ENCODE measurements around the gene NCAPD3. TPM values are rescaled to one million over a fixed set of nuclear protein-coding genes. Genes with fewer than 3 reads are reported as not detected.
A peak's percentile ranks its signal among the peaks of the same experiment; 100 is the strongest.

NCAPD3 gene
- total RNA-seq, 1 experiment from 2014 or later, result 13.4 TPM

DNA sequence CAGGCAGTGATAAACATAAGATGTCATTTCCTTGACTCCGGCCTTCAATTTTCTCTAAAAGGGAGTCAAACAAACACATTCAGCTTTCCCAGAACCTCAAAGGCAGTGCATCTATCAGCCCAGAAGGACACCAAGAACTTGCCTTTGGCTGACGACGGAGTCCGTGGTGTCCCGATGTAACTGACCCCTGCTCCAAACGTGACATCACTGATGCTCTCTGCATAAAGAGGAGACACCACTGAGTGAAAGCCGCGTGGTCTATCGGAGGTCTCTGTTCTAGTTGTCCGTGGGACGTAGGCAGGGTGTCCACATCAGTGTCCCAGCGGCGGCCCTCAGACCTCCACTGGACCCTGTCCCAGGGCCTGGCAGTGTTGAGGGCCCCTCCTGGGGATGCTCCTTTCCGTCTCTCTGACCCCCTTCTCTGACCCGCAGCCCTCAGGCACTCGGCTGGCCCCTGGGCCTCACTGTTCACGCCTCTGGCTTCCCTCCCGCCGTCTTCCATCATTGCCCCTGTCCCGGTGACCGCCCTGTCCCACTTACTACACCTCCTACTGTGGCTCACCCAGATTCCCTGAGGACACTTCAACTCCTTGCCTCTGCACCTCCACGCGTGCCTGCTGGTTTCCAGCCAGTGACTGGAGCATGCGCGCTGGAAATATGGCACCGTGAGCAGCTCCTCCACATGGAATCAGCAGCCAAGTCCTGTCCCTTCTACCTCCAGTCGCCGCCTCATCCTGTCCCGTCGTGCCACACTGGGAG, 70.4 kb downstream of the NCAPD3 start:
- in situ Hi-C loops (cut with HindIII; ENCODE audit: low pct_unique_long_range_greater_than_20kb, low sequenced_read_pairs), result no loop called here
- no peak for DNase-seq (ENCODE audit: low read depth, low spot score)

DNA sequence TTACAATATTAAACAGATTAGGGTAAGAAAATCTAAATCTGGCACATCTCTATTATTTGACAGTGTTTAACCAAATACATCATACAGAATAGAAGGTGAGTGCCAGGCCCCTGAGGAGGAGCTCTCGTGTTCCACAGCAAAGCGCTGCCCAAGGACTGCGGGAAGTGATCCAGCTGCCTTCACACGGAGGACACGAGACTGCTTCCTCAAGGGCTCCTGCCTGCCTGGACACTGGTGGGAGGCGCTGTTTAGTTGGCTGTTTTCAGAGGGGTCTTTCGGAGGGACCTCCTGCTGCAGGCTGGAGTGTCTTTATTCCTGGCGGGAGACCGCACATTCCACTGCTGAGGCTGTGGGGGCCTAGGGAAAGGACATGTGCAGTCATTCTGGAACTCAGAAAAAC, 71.1 kb downstream of the NCAPD3 start:
- in situ Hi-C loops (cut with HindIII; ENCODE audit: low pct_unique_long_range_greater_than_20kb, low sequenced_read_pairs), result no loop called here
- no peak for DNase-seq (ENCODE audit: low read depth, low spot score)

DNA sequence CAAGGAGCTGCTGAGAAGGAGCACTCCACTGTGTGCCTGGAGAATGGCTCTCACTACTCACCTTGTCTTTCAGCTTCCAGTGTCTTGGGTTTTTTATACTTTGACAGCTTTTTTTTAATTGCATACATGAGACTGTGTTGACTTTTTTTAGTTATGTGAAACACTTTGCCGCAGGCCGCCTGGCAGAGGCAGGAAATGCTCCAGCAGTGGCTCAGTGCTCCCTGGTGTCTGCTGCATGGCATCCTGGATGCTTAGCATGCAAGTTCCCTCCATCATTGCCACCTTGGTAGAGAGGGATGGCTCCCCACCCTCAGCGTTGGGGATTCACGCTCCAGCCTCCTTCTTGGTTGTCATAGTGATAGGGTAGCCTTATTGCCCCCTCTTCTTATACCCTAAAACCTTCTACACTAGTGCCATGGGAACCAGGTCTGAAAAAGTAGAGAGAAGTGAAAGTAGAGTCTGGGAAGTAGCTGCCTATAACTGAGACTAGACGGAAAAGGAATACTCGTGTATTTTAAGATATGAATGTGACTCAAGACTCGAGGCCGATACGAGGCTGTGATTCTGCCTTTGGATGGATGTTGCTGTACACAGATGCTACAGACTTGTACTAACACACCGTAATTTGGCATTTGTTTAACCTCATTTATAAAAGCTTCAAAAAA, 72.6 kb downstream of the NCAPD3 start:
- in situ Hi-C loops (cut with HindIII; ENCODE audit: low pct_unique_long_range_greater_than_20kb, low sequenced_read_pairs), result no loop called here
- DNase-seq (ENCODE audit: low read depth, low spot score), result no peak

DNA sequence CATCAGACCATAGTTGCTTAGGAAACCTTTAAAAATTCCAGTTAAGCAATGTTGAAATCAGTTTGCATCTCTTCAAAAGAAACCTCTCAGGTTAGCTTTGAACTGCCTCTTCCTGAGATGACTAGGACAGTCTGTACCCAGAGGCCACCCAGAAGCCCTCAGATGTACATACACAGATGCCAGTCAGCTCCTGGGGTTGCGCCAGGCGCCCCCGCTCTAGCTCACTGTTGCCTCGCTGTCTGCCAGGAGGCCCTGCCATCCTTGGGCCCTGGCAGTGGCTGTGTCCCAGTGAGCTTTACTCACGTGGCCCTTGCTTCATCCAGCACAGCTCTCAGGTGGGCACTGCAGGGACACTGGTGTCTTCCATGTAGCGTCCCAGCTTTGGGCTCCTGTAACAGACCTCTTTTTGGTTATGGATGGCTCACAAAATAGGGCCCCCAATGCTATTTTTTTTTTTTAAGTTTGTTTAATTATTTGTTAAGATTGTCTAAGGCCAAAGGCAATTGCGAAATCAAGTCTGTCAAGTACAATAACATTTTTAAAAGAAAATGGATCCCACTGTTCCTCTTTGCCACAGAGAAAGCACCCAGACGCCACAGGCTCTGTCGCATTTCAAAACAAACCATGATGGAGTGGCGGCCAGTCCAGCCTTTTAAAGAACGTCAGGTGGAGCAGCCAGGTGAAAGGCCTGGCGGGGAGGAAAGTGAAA, 73.4 kb downstream of the NCAPD3 start:
- in situ Hi-C loops (cut with HindIII; ENCODE audit: low pct_unique_long_range_greater_than_20kb, low sequenced_read_pairs), result no loop called here
- DNase-seq (ENCODE audit: low read depth, low spot score), result no peak

DNA sequence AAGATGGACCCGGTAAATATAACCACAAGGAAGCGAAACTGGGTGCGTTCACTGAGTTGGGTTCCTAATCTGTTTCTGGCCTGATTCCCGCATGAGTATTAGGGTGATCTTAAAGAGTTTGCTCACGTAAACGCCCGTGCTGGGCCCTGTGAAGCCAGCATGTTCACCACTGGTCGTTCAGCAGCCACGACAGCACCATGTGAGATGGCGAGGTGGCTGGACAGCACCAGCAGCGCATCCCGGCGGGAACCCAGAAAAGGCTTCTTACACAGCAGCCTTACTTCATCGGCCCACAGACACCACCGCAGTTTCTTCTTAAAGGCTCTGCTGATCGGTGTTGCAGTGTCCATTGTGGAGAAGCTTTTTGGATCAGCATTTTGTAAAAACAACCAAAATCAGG, 74.4 kb downstream of the NCAPD3 start:
- no peak for DNase-seq (ENCODE audit: low read depth, low spot score)
- in situ Hi-C loops (cut with HindIII; ENCODE audit: low pct_unique_long_range_greater_than_20kb, low sequenced_read_pairs), result no loop called here

DNA sequence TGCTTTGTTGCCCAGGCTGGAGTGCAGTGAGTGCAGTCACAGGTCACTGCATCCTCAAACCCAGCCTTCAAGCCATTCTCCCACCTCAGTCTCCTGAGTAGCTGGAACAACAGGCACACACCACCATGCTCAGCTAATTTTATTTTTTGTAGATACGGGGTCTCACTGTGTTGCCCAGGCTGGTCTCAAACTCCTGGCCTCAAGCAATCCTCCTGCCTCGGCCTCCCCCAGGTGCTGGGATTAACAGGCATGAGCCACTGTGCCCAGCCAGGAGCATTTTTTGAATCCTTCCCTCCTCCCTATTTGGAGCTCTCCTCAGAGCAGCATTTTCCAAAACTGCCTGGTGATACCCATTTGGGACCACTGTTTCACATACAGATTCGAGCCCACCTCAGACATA, 77.2 kb downstream of the NCAPD3 start:
- in situ Hi-C loops (cut with HindIII; ENCODE audit: low pct_unique_long_range_greater_than_20kb, low sequenced_read_pairs), result no loop called here

DNA sequence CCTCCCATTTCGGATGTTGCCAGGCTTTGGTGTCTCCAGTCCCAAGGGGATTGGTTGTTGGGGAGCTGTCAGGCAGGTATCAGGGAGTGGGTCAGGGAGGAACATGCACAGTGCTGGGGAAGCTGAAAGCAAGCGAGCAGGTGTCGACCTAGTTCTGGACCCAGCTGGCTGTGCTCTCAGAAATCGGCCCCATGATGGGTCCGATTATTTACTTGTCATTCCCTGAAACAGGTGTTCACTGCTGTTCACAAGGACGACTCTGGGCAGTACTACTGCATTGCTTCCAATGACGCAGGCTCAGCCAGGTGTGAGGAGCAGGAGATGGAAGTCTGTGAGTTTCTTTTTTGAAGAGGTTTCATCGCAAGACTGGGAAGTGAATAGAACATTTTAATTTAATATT, 78.1 kb downstream of the NCAPD3 start:
- DNase-seq (ENCODE audit: low read depth, low spot score), result no peak
- in situ Hi-C loops (cut with HindIII; ENCODE audit: low pct_unique_long_range_greater_than_20kb, low sequenced_read_pairs), result no loop called here

More for the DNA sequence above, 77.2 kb downstream of the NCAPD3 start:
- DNase-seq (ENCODE audit: low read depth, low spot score), result no peak

DNA sequence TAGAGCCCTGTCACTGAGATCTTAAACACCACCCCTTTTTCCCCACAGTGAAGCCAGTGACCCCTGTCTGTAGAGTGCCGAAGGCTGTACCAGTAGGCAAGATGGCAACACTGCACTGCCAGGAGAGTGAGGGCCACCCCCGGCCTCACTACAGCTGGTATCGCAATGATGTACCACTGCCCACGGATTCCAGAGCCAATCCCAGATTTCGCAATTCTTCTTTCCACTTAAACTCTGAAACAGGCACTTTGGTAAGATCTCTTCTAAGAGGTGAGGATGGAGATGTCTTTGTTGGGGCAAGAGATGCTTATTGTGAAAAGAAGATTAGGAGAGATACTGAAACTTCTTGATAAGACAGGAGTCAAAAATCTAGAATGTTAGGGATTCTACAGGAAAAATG, 79.0 kb downstream of the NCAPD3 start:
- no peak for DNase-seq (ENCODE audit: low read depth, low spot score)

DNA sequence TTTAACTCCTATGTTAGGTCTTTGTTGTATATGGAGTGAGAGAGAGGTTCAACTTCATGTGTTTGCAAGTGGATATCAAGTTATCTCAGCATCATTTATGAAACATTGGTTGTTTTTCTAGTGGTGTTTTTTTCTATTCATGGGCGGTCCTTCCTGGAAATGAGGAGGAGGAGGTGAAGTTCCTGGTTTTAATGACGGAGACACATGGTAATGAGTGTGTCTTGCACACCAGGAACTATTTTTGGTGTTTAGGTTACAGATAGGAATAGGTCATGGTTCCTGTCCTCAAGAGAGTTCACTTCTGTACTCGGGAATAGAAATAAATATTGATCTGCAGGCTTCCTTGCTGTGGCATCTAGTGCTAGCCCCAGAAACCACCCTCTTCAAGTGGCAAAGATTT, 80.0 kb downstream of the NCAPD3 start:
- in situ Hi-C loops (cut with HindIII; ENCODE audit: low pct_unique_long_range_greater_than_20kb, low sequenced_read_pairs), result no loop called here
- DNase-seq (ENCODE audit: low read depth, low spot score), result no peak

More for the DNA sequence above, 79.0 kb downstream of the NCAPD3 start:
- in situ Hi-C loops (cut with HindIII; ENCODE audit: low pct_unique_long_range_greater_than_20kb, low sequenced_read_pairs), result no loop called here

DNA sequence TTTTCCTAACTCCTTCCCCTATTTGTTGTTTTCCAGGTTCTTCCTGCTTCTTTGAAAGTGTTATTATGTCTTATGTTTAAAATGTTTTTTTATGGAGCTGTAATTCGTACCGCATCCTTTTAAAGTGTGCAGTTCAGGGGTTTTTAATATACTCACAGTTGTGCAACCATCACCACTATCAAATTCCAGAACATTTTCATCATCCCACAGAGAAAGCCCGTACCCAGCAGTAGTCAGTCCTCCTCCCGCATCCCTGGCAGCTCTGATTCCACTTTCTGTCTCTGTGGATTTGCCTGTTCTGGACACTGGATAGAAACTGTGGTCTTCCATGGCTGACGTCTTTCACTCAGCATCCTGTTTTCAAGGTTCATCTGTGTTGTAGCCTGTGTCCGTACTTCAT, 81.2 kb downstream of the NCAPD3 start:
- no peak for DNase-seq (ENCODE audit: low read depth, low spot score)
- in situ Hi-C loops (cut with HindIII; ENCODE audit: low pct_unique_long_range_greater_than_20kb, low sequenced_read_pairs), result no loop called here

DNA sequence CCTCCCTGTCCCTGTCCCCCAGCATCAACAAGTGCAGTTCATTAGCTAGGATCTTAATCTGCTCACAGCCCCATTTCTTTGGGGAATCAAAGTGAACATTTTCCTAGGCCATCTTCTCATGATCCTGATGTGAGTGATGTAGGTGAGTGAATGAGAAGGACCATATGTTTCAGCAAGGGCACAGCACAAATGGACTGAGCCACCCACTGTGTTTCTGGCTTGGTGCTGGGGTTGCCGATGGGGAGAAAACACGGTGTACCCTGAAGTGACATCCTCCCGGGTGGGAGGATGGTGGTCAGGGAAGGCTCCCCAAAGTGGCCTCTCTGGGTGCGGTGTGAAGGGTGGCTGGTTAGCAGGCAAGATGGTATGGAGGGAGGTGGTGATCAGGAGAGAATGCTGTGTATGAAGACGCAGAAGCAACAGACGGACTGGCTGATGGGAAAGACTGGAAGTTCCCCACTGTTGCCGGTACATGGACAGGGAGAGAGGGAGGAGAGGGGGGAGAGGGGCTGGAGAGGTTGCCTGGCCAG, 82.7 kb downstream of the NCAPD3 start:
- DNase-seq (ENCODE audit: low read depth, low spot score), result no peak
- in situ Hi-C loops (cut with HindIII; ENCODE audit: low pct_unique_long_range_greater_than_20kb, low sequenced_read_pairs), result no loop called here

DNA sequence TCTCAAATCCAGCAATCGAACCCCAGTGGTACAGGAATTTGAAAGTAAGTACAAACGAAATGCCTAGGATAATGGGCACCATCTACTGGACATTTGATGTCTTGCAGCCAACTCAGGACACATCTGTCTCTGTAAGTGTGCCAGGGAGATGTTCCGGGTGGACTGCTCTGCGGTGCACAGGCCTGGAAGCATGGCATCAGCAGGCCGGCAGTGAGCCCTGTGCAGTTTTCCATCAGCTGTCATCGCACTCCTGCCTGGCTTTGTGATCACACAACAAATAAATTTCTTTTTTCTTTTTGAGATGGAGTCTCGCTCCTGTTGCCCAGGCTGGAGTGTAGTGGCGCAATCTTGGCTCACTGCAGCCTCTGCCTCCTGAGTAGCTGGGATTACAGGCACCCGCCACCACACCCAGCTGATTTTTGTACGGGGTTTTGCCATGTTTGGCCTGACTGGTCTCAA, 83.9 kb downstream of the NCAPD3 start:
- in situ Hi-C loops (cut with HindIII; ENCODE audit: low pct_unique_long_range_greater_than_20kb, low sequenced_read_pairs), result no loop called here
- peak; percentile 80 for DNase-seq (ENCODE audit: low read depth, low spot score)

DNA sequence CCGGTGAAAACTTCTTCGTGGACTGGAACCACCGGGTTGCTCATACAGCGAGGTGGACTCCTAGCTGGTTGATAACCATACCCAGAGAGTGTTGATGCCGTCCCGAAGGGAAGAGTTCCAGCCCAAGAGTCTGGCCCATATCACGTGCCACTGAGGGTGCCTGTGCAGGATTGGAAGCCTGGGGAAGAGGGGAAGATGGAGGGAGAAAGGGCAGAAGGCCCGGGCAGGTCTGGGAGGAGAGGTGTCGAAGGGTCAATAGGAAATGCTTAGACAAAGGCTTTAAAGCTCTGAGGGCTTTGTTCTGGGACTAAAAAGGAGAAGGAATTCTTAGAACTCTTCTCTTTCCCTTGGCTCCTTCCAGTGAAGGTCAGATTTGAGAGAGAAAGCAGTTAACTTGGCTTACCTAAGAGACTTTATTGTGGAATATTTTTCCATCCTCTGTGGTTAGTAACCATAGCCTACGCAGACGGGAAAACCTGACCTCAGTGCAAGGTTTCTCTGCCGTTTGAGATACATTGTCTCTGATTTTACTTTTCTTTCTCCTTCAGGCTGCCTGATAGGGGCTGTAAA, 84.4 kb downstream of the NCAPD3 start:
- DNase-seq (ENCODE audit: low read depth, low spot score), result no peak
- in situ Hi-C loops (cut with HindIII; ENCODE audit: low pct_unique_long_range_greater_than_20kb, low sequenced_read_pairs), result no loop called here

DNA sequence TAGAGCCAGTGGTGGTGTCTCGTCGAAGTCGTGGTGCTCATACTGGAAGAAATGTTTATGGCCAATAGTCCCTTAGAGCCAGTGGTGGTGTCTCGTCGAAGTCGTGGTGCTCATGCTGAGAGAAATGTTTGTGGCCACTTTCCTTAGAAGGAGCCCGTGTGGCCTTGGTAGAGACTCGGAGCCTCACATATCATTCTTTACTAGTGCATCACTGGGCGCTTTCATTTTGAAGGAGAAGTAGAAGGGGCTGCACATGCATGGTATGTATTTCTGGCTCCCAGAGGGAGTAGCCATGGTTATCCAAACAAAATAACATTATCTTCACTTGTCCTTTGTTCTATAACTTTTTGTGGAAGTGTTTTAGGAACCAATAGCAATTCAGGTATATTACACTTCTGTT, 85.4 kb downstream of the NCAPD3 start:
- in situ Hi-C loops (cut with HindIII; ENCODE audit: low pct_unique_long_range_greater_than_20kb, low sequenced_read_pairs), result no loop called here
- no peak for DNase-seq (ENCODE audit: low read depth, low spot score)

DNA sequence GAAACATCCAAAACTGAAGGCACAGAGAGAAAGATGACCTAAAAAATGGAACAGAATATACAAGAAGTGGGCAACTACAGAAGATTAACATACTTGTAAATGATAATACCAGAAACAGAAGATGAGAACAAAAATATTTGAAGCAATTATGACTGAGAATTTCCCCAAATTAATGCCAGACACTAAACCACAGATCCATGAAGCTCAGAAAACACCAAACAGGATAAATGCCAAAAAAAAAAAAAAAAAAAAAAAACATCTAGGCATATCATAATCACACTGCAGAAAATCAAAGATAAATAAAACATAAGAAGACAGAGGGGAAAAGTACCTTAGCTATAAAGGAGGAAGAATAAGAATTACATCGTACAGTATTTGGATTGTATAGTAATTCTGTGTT, 89.6 kb downstream of the NCAPD3 start:
- no peak for DNase-seq (ENCODE audit: low read depth, low spot score)
- in situ Hi-C loops (cut with HindIII; ENCODE audit: low pct_unique_long_range_greater_than_20kb, low sequenced_read_pairs), result no loop called here

DNA sequence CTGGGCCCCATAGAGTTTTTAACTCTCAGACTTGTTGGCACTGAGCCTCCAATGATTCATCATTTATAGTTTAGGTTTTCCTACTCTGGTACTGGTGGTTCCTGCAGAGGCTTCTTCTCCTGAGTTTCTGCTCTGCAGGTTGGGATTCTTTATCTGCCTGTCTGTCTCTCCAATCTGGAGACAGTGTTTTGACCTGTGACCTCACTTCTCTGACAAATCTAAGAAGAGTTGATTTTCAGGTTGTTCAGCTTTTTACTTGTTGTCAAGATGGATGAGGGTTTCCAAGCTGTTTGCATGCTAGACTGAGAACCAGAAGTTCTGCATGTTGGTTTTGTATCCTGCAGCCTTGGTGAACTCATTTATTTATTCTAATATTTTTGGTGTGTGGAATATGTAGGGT, 91.0 kb downstream of the NCAPD3 start:
- in situ Hi-C loops (cut with HindIII; ENCODE audit: low pct_unique_long_range_greater_than_20kb, low sequenced_read_pairs), result no loop called here
- DNase-seq (ENCODE audit: low read depth, low spot score), result no peak

DNA sequence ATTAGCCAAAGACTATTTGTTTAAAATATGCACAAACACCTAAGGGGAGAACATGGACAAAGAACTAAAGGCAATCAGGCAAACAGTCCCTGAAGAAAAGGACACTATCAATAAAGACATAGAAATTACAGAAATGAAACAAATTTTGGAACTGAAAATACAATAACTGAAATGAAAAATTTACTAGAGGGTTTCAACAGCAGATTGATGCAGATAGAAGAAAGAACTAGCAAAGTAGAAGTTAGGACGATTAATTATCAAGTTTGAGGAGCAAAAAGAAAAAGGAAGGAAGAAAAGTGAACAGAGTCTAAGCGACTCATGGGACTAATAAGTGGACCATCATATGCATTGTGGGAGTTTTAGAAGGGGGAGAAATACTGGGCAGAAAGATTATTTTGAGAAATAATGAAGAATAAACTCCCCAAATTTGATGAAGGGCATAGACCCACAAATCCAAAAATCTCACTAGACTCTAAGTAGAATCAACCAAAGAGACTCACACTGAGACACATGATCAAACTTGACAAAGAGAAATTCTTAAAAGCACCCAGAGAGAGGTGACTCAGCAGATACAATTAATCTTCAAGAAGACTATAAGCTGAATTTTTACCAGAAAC, 92.0 kb downstream of the NCAPD3 start:
- in situ Hi-C loops (cut with HindIII; ENCODE audit: low pct_unique_long_range_greater_than_20kb, low sequenced_read_pairs), result no loop called here
- DNase-seq (ENCODE audit: low read depth, low spot score), result no peak

Measured in SK-MEL-5 (cell line).